Ramos (cell line): Measurements from ENCODE around the gene RAD54L.
"Not testable (repeated sequence)": the region's sequence is repeated elsewhere in the genome, so short reads cannot be mapped to it uniquely, and the experiment has no call there.

Experiments
- in situ Hi-C: fragments of 300-500 bp; cut with MboI; formaldehyde crosslinking; loops from one replicate; pipeline ENCODE4 v1.14.3; 2022; ENCODE audit warnings: low sequenced_read_pairs; ENCODE audit not compliant: unreplicated experiment

The RAD54L gene

GRCh38 chr1:46310321-46310720 lies 62.8 kb downstream of the RAD54L start:
- in situ Hi-C loops = no loop called here

GRCh38 chr1:46315669-46316403 lies 68.3 kb downstream of the RAD54L start:
- in situ Hi-C loops = no loop called here

DNA sequence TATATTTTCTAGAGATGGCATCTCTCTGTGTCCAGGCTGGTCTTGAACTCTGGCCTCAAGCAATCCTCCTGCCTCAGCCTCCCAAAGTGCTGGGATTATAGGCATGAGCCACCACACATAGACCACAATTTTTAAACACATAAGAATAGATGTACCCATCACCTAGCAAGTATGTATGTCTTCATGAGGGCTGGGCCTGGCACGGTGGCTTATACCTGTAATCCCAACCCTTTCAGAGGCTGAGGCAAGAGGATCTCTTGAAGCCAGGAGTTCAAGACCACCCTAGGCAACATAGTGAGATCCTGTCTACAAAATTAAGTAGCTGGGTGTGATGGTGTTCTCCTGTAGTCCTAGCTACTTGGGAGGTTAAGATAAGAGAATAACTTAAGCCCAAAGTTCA lies 69.8 kb downstream of the RAD54L start:
- in situ Hi-C loops = no loop called here

DNA sequence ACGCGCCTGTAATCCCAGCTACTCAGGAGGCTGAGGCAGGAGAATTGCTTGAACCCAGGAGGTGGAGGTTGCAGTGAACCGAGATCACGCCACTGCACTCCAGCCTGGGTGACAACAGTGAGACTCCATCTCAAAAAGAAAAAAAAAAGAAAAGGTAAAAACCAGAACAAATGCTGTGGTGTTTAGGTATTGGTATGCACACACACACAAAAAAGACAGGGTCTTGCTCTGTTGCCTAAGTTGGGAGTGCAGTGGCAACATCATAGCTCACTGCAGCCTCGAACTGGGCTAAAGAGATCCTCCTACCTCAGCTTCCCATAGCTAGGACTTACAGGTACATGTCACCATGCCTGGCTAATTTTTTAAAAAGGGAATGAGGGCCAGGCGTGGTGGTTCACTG lies 71.7 kb downstream of the RAD54L start:
- in situ Hi-C loops = not testable (repeated sequence)

GRCh38 chr1:46319960-46320914 lies 72.7 kb downstream of the RAD54L start:
- in situ Hi-C loops = not testable (repeated sequence)

DNA sequence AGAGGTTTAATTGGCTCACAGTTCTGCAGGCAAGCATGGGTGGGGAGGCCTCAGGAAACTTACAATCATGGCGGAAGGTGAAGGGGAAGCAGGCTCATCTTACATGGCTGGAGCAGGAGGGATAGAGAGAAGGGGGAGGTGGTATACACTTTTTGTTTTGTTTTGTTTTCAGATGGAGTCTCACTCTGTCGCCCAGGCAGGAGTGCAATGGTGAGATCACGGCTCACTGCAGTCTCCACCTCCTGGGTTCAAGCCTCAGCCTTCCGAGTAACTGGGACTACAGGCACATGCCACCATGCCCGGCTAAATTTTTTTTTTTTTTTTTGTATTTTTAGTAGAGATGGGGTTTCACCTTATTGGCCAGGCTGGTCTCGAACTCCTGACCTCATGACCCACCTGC lies 74.6 kb downstream of the RAD54L start:
- in situ Hi-C loops = not testable (repeated sequence)

DNA sequence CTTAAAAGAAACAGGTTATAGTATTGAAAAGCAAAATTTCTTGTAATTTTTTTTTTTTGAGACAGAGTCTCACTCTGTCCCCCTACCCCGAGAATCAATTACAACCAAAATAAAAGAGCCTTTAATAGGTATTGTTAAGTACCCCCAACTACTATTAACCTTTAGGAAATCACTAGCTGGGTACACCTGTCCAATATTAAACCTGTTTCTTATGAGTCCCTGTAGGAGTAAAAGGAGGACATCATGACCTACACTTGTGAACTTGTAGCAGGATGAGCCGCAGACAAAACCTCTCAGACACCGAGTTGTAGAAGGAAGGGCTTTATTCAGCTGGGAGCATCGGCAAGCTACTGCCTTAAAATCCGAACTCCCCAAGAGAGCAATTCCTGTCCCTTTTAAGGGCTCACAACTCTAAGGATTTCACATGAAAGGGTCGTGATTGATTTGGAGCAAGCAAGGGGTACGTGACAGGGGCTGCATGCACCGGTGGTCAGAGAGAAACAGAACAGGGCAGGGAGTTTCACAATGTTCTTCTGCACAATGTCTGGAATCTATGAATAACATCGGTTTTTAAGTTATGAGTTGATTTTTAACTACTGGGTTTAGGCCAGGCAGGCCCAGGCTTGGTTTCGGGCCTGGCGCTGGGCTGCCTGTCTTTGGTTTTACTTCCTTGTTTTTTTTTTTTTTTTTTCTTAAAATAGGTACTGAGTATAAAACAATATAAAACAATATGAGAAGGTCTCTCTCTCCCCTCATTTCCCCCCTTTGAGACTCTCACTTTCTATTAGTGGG lies 77.9 kb downstream of the RAD54L start:
- in situ Hi-C loops = not testable (repeated sequence)
